HL-60/S4 (cell line): Measurements from ENCODE around the gene FGD5.

Source experiments
- in situ Hi-C: fragments of 300-500 bp; cut with MboI; formaldehyde crosslinking; loops from 2 replicates; pipeline ENCODE4 v1.14.3; 2022; ENCODE audit warnings: low sequenced_read_pairs

The FGD5 gene

DNA sequence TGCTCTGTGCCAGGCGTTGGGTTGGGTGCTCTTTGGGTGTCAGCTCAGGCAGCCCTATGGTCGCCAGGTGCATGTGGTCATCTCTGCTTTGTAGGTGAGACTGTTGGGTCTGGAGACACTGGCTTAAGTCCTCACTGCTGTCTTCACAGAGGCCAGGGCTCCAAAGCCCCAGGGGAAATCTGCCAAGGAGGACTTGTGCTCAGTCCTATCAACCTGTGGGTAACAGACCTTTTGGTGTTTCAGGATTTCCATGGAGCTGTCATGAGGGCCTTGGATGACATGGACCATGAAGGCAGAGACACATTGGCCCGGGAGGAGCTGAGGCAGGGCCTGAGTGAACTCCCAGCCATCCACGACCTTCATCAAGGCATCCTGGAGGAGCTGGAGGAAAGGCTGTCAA, 78.5 kb downstream of the FGD5 start:
- in situ Hi-C loops: no loop called here

DNA sequence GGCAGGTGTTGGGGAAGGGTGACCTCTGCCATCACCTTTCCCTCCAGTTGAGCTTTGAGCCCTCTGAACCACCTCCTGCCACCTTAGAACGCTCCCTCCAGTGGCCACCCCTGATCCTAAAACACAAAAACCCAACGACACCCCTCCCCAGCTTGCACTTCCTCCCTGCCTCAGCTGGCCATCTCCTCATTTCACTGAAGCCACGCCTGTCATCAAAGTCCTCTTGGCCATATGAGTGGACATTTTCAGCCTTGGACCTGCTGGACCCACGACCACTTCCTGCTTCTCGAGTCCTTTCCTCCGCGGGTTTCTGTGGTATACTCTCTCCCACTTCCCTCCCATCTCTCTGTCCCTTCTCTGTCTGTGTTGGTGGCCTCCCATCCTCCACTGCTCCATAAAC, 80.2 kb downstream of the FGD5 start:
- in situ Hi-C loops: no loop called here

DNA sequence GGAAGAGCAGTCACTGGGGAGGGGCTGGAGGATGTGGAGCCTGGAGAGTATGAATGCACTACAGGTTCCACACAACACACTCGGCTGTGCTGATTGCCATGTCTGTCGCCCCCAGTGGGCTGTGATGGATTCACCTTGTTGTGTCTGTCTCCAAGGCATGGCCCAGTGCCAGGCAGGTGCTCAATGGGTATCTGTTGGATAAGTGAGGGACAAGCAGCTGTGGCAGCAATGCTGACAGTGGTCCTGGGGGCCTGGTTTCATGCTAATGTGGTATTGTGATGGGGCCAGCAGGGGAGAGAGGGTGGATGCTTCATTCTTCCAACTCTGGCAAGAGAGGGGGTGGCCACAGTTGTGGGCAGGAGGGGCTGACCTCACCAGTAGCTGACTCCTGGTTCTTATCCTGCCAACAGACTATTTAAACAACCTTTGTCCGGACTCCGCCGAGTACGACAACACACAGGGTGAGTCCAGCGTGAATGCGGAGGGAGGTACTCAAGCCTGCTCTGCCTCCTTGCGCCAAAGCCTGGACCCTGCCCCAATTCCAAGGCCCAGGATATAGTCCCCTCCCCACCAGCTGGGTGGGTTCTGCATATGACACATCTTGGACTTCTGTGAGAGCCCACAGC, 81.3 kb downstream of the FGD5 start:
- in situ Hi-C loops: loop anchor here (25.0 kb wide), 1 partner anchor 388 kb away; no protein-coding TSS in a partner anchor

DNA sequence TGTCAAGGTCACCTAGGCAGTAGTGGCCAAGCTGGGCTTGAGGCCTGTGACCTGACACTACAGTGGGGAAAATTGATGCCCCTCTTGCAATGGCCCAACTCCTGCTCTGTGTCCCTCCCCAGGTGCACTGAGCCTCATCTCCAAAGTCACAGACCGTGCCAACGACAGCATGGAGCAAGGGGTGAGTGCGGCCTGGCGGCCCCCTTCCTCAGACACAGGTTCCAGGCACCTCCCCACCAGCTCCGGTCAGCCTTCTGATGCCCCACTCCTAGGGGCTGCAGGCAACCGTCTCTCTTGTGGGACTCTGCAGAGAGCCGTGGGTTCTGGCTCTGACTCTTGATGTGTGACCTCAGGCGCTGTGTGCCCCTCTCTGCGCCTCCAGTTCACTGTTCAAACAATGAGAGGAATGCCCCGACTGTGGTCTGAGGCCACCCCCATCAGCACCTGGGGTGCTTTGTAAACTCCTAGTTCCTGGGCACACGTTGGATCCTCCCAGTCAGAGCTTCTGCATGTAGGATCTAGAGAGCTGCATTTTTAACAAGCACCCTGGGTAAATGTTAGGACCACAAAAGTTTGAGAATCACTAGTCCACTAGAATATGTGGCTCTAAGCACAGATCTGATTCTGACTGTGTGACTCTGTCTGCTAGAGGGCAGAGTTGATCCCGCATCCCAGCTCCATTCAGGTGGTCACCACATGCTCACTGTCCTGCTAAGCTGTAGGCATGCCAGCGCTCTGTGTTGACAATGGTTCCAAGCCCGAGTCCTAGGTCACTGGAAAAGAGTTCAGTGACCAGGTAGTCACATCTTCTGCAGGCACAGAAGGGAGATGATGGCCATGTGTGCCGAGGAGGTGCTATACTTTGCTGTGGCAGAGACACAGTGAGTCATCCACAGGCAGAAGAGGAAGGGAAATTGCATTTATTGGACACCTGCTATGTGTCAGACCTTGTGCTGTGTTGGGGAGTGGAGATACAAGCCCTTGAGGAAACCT, 82.4 kb downstream of the FGD5 start:
- in situ Hi-C loops: loop anchor here (25.0 kb wide), 1 partner anchor 389 kb away; no protein-coding TSS in a partner anchor

DNA sequence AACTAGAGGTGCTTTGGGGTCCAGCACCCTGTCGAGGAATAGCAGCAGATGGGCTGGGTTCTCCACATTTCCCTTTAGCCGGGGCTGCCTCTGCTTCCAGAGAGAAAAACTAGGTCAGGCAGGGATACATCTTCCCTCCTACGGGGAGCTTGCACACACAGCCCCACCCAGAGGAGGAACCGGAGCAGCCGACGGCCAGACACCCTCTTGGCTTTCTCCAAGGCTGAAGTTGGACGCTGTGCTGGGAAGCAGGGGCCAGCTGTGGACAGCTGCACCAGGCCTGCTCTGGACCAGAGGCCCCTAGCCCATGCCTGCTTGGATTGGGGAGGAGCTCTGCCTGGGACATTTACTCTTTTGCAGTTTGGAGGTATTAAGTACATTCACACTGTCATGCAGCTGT, 84.0 kb downstream of the FGD5 start:
- in situ Hi-C loops: loop anchor here (25.0 kb wide), 1 partner anchor 390 kb away; no protein-coding TSS in a partner anchor

DNA sequence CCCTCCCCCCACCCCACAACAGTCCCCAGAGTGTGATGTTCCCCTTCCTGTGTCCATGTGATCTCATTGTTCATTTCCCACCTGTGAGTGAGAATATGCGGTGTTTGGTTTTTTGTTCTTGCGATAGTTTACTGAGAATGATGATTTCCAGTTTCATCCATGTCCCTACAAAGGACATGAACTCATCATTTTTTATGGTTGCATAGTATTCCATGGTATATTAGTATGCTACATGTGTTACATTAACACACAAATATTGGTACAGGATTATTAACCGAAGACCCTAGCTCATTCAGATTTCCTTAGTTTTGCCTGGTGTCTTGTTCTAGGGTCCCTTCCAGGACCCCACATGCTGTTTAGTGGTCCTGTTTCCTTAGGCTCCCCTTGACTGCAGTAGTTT, 84.7 kb downstream of the FGD5 start:
- in situ Hi-C loops: loop anchor here (25.0 kb wide), 1 partner anchor 391 kb away; no protein-coding TSS in a partner anchor

DNA sequence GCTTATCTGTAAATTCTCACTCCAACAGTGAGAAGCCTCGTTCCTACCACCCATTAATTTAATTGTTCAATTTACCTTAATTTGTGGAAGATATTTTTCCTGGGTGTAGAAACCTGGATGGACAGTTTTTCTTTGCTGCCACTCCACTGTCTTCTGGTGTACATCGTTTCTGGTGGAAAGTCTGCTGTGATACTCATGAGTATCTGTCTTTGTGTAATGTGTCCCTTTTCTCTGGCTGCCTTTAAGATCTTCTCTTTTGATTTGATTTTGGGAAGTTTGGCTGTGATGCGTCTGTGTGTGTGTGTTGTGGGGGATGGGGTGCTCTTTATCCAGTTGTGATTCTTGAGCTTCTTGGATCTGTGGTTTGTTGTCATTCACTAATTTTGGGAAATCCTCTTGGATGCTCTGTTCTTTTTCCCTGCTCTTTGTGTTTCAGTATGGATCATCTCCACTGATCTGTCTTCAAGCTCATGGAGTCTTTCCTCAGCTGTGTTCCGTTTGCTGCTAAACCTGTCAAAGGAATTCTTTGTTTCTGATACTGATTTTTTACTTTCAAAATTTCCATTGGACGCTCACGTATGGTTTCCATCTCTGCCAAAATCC, 86.4 kb downstream of the FGD5 start:
- in situ Hi-C loops: loop anchor here (25.0 kb wide), 1 partner anchor 393 kb away; no protein-coding TSS in a partner anchor

DNA sequence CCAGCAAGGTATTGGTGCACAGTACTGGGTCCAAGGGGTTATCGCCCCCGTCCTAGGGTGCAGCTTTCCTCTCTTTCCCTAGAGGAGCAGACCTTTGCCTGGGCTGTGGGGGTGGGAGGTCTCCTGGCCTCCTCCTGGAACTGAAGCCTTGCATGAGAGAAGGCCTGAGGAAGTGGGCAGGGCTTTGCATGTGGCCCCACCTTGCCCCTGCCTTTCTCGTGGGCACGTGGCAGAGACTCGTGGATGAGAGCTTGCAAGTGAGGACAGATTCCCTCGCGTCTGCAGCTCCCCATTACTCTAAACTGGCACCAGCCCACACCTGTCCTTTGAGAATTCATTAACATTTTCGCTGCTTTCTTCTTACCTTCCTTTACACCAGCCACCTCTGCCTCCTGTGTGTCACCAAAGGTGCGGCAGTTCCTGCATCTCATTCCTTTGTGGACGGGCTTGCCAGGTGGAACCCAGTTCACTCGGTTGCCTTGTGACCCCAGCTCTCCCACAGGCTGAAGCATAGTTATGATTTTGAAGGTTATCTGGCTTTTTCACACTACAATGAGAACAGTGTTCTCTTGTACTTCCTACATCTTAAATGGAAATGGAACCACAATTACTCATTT, 87.7 kb downstream of the FGD5 start:
- in situ Hi-C loops: loop anchor here (25.0 kb wide), 1 partner anchor 394 kb away; no protein-coding TSS in a partner anchor

DNA sequence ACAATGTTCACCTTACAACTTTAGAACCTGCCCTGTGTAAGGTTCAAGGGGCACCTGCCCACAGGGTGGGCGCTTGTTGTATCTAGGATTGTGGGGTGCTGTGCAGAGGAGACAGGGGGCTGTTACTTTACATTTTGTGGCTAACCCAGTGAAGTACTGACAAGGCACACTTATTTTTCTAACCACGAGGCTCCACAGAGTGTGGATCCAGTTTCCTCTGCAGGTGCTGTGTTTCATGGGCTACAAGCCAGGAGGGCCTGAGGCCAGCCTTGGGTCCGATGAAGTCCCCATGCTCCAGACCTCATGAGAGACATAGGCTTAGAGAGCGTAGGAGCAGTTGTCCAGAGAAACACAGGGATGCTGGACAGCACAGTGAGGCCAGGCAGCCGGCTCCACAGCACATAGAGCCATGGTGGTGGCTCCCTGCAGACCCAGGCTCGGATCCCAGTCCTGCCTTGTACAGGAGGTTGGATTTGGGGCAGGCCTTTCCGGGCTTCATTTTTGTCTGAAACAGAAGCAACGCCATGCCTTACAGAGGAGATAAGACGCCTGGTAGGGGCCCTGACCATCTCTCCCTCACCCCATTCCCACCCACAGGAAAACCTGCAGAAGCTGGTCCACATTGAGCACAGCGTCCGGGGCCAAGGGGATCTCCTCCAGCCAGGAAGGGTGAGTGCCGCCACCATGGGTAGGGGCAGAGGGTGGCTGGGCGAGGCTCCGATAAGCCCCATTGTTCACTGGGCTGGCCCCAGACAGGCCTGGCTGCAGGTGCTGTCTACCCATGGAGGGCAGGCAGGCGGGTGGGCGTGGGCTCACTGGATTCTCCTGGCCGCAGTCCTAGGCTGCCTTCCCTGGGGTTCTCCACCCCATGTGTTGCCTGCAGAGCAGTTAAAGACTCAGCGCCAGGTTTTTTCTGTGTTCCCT, 88.5 kb downstream of the FGD5 start:
- in situ Hi-C loops: loop anchor here (25.0 kb wide), 1 partner anchor 395 kb away; no protein-coding TSS in a partner anchor

DNA sequence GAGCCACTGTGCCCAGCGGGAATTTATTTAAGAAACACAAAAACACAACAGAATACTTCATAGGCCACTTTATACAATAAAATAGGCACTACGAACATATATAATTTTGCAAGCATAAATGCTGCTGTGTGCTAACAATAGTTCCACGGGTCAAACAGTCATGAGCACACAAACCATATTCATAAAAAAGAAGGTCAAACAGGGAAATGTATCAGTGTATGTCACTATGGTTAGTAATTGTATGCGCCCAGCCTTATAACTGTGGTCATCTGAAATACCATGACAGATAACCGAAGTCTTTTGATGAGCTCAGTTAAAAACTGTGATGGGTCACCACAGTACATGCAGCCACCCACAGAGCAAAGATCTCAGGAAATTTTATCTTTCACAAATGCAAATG, 90.5 kb downstream of the FGD5 start:
- in situ Hi-C loops: loop anchor here (25.0 kb wide), 1 partner anchor 397 kb away; no protein-coding TSS in a partner anchor

DNA sequence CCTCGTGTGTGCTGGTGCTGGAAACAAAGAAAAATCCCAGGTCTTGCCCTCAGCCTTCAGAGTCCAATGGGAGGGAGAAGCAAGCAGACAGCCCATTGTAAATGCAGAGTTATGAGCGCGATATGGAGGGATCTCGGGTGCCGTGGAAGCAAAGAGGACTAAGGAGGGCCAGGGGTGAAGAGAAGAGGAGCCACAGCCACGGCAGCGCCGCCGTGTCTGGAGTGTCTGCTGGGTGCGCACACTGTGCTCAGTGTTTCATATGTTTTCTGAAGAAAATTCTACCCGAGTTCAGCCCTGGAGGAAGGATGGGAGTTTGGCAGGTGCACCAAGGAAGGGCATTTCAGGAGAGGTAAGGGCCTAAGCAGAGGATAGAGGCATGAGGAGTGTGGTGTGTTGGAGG, 92.9 kb downstream of the FGD5 start:
- in situ Hi-C loops: loop anchor here (25.0 kb wide), 1 partner anchor 399 kb away; no protein-coding TSS in a partner anchor

DNA sequence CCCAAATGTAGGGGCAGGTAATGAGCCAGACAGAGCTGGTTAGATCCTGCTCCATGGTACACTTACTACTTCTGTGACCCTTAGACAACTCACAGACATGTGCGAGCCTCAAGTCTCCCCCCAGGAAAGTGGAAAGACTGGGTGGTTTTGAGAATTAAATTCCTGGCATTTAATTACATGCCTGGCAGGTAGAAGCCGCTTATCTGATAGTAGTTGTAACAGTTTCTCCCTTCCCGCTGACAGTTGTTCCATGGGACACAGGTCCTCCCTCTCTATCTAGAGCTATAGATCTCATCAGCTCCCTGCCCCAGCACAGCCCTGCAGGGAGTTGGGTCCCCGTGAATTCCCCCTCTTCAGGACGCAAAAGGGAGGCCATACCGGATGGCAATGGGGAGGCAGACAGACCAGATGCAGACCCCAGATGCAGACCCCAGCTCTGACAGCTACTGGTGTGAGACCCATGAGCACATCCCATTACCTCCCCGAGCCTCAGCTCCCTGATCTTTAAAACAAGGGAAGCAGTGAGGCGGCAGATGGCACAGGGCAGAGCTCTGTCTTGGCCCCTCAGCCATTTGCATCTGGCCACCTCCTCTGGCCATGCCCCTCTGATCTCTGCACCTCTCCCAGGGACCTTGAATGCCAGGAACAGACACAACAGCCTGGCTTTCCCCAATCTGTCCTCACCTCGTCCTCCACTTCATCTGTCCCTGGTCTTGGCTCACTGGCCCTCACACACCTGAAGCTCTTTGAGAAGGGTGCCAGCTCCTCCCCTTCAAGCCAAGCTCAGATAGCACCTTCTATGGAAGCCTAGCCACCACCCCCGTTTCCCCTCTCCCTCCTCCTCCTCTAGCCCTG, 94.5 kb downstream of the FGD5 start:
- in situ Hi-C loops: loop anchor here (25.0 kb wide), 1 partner anchor 401 kb away; no protein-coding TSS in a partner anchor

DNA sequence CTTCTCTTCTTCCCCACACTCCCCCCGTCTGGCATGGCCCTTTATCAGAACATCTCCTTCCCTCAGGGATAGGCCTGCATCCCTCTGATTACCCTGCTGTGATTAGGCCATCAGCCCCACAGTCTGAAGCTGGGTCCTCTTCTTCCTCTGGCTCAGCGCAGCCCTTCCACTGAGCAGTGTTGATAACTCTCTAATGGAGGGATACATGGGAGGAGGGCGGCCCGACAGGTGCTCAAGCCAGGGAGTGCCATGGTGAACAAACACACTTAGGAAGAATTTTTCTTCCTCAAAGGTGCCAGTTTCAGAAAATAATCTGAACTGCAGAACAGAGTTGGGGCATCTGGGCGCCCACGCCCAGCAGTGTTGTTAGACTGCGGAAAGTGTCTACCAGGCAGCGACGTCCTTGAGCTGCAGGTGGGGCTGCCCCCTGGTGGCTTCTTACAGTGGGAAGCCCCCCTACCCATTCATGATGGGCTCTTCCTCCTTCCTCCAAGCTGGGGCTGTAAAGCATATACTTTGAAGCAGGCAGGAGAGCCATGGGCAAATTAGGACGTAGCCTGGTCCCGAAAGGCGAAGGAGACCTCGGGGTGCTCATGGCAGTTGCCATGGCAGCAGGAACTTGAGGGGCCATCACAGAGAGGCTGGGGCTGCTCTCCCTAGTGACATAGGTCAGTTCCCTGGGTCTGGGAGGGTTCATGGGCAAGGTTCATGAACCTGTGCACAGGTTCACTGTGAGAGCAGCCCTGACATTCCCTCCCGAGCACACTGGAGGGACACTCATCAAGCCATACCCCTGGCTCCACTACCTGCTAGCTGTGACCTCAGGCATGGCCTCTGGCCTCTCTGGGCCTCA, 95.4 kb downstream of the FGD5 start:
- in situ Hi-C loops: loop anchor here (25.0 kb wide), 1 partner anchor 402 kb away; no protein-coding TSS in a partner anchor

DNA sequence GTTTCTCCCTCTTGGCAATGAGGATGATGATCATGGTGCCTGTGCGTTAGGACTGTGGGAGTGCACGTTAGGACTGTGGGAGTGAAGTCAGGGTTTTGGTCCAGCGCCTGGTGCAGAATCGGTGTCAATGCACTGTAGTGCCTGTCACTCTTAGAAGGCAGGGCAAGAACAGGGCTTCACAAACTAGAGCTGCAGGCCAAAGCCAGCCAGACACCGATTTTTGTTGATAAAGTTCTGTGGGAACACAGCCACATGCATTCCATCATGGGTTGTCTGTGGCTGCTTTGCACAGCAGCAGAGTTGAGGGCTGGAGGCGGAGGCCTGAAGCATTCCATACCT, 96.0 kb downstream of the FGD5 start:
- in situ Hi-C loops: loop anchor here (25.0 kb wide), 1 partner anchor 402 kb away; no protein-coding TSS in a partner anchor

DNA sequence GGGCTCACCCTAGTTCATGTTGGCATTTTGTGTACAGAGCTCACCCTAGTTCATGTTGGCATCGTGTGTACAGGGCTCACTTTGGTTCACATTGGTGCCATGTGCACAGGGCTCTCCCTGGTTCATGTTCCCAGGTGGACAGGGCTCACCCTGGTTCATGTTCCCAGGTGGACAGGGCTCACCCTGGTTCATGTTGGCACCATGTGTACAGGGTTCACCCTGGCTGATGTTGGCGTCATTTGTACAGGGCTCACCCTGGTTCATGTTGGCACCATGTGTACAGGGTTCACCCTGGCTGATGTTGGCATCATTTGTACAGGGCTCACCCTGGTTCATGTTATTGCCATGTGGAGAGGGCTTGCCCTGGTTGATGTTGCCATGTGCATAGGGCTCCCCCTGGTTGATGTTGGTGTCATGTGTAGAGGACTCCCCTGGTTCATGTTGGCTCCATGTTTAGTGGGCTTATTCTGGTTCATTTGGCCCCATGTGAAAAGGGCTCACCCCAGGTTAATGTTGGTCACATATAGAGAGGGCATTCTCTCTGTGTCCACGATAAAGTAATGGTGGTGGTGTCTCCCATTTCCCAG, 97.0 kb downstream of the FGD5 start:
- in situ Hi-C loops: loop anchor here (25.0 kb wide), 1 partner anchor 403 kb away; no protein-coding TSS in a partner anchor

DNA sequence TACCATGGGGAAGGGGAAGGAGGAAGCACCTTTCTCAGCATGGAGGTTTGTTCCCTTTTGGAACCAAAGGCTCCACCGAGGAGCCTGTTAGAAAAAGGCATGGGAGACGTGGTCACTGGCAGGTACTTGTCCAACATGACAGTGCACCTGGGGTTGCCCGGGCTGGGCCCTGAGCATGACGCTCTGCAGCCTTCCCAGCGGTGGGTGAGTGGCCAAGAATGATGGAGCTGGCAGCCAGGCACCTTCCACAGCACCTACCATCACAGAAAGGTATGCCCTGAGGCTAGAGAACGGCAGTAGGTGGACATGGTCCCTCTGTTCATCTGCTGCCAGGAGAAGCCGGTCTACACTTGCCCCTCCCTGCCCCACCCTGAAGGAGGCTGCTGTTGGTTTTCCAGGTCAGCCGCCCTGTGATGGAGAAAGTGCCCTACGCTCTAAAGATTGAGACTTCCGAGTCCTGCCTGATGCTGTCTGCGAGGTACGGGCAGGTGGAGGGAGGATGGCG, 99.6 kb downstream of the FGD5 start:
- in situ Hi-C loops: loop anchor here (25.0 kb wide), 1 partner anchor 406 kb away; no protein-coding TSS in a partner anchor

DNA sequence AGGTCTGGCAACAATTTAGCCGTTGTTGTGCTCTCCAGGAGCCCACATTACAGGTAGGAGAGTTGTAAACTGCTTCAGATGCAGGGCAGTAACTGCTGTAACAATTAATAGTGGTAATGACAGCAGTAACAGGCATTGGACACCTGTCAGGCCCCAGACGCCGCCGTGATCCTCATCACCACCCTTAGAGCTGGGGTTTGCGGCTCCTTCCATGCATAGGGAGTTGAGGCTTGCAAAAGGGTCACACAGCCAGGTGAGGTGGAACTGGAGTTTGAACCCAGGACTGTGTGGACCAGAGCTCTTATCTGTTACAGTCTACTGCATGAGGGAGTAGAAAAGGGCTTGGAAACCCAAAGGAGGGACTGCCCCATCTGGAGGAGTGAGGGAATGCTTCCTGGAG, 101.8 kb downstream of the FGD5 start:
- in situ Hi-C loops: loop anchor here (10.0 to 25.0 kb wide), 2 partner anchors 126 to 408 kb away; no protein-coding TSS in a partner anchor
